ENCODE data around the gene PPP1R13L. TPM values are rescaled to one million over a fixed set of nuclear protein-coding genes. Genes with fewer than 3 reads are reported as not detected.
A peak's percentile ranks its signal among the peaks of the same experiment; 100 is the strongest.
"Not testable (repeated sequence)": the region's sequence is repeated elsewhere in the genome, so short reads cannot be mapped to it uniquely, and the experiment has no call there.

The PPP1R13L gene
- total RNA-seq, 1 experiment from 2014 or later = 2.9 TPM

- DNase-seq (ENCODE audit: extremely low read depth, low read depth) = not testable (repeated sequence)
These were observed 2.7 kb upstream of the PPP1R13L start for GRCh38 chr19:45407585-45407984.

- DNase-seq (ENCODE audit: extremely low read depth, low read depth) = no peak
These were observed 2.2 kb upstream of the PPP1R13L start for GRCh38 chr19:45407091-45407375.

GRCh38 chr19:45406226-45407090 is 1.6 kb upstream of the PPP1R13L start, which contains the start of gene POLR1G:
Gene POLR1G (plus strand): TSS chr19:45406644. CDS start chr19:45406697, 53 bp downstream.
- peak; percentile 77 for DNase-seq (ENCODE audit: extremely low read depth, low read depth)

GRCh38 chr19:45405435-45406225 is 761 bp upstream of the PPP1R13L start:
- peak; percentile 71 for DNase-seq (ENCODE audit: extremely low read depth, low read depth)

GRCh38 chr19:45403781-45404556 is 900 bp downstream of the PPP1R13L start:
- DNase-seq (ENCODE audit: extremely low read depth, low read depth) = no peak

GRCh38 chr19:45403272-45403671 is 1.6 kb downstream of the PPP1R13L start:
- no peak for DNase-seq (ENCODE audit: extremely low read depth, low read depth)

- DNase-seq (ENCODE audit: extremely low read depth, low read depth) = peak; percentile 33
These were observed 2.4 kb downstream of the PPP1R13L start for GRCh38 chr19:45402298-45403061.

GRCh38 chr19:45401815-45402214 is 3.1 kb downstream of the PPP1R13L start:
- DNase-seq (ENCODE audit: extremely low read depth, low read depth) = no peak

GRCh38 chr19:45400192-45400591 is 4.7 kb downstream of the PPP1R13L start:
- no peak for DNase-seq (ENCODE audit: extremely low read depth, low read depth)

- no peak for DNase-seq (ENCODE audit: extremely low read depth, low read depth)
These were observed 8.8 kb downstream of the PPP1R13L start for GRCh38 chr19:45395821-45396617.

- no peak for DNase-seq (ENCODE audit: extremely low read depth, low read depth)
These were observed 12.8 kb downstream of the PPP1R13L start for GRCh38 chr19:45391871-45392665.

- no peak for DNase-seq (ENCODE audit: extremely low read depth, low read depth)
These were observed 13.5 kb downstream of the PPP1R13L start for GRCh38 chr19:45391346-45391745.

GRCh38 chr19:45385392-45386221 is 19.3 kb downstream of the PPP1R13L start:
- no peak for DNase-seq (ENCODE audit: extremely low read depth, low read depth)

- no peak for DNase-seq (ENCODE audit: extremely low read depth, low read depth)
These were observed 22.4 kb downstream of the PPP1R13L start for GRCh38 chr19:45382426-45382825.

- no peak for DNase-seq (ENCODE audit: extremely low read depth, low read depth)
These were observed 24.8 kb downstream of the PPP1R13L start for GRCh38 chr19:45380107-45380506.

GRCh38 chr19:45376045-45376724 is 28.7 kb downstream of the PPP1R13L start:
- DNase-seq (ENCODE audit: extremely low read depth, low read depth) = peak; percentile 59
